Activated CD4-positive, alpha-beta T cell treated with anti-CD3 and anti-CD28 coated beads, Interleukin-2, amount 10 ng/mL, durations not matched to agents 7 days and 5 days (primary cell): ENCODE measurements around the gene GPR137C. TPM values are rescaled to one million over a fixed set of nuclear protein-coding genes. Genes with fewer than 3 reads are reported as not detected.
A peak's percentile ranks its signal among the peaks of the same experiment; 100 is the strongest.

Experiments
- CTCF ChIA-PET: fragments of 350-600 bp; sonication (Branson Sonifier 250); formaldehyde crosslinking; loops from one replicate; lab custom pipeline; 2021; ENCODE audit warnings: antibody characterized with exemption; lab: Charles Lee
- POLR2A ChIA-PET: fragments of 350-600 bp; sonication (Branson Sonifier 250); formaldehyde crosslinking; loops from one replicate; lab custom pipeline; 2021; ENCODE audit warnings: antibody characterized with exemption; lab: Charles Lee
- DNase-seq: peaks from one replicate; pipeline ENCODE4 v3.0.0-alpha.2; 2020
- H3K27ac Mint-ChIP-seq: one replicate; pipeline ENCODE4 v1.8.0; 2021; ENCODE audit warnings: mild to moderate bottlenecking, moderate library complexity, mixed read lengths
- H3K27me3 Mint-ChIP-seq: one replicate; pipeline ENCODE4 v1.8.0; 2021; ENCODE audit warnings: mixed read lengths
- H3K36me3 Mint-ChIP-seq: one replicate; pipeline ENCODE4 v1.8.0; 2021; ENCODE audit warnings: low read depth, mixed read lengths
- H3K4me1 Mint-ChIP-seq: one replicate; pipeline ENCODE4 v1.8.0; 2021; ENCODE audit warnings: mixed read lengths
- H3K4me3 Mint-ChIP-seq: one replicate; pipeline ENCODE4 v1.8.0; 2021; ENCODE audit warnings: mild to moderate bottlenecking, moderate library complexity, mixed read lengths
- H3K9me3 Mint-ChIP-seq: one replicate; pipeline ENCODE4 v1.8.0; 2021; ENCODE audit warnings: mixed read lengths
- total RNA-seq, 2 experiments: library from RNA; stranded (reverse); gene quantifications; one replicate each; pipeline ENCODE4 v1.2.3, GENCODE V29; 2021

GPR137C gene, protein sequence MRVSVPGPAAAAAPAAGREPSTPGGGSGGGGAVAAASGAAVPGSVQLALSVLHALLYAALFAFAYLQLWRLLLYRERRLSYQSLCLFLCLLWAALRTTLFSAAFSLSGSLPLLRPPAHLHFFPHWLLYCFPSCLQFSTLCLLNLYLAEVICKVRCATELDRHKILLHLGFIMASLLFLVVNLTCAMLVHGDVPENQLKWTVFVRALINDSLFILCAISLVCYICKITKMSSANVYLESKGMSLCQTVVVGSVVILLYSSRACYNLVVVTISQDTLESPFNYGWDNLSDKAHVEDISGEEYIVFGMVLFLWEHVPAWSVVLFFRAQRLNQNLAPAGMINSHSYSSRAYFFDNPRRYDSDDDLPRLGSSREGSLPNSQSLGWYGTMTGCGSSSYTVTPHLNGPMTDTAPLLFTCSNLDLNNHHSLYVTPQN
- total RNA-seq: 1 to 10 TPM in 1 of 2 experiments, under 1 TPM in 1; 0.60 to 1.2 TPM

DNA sequence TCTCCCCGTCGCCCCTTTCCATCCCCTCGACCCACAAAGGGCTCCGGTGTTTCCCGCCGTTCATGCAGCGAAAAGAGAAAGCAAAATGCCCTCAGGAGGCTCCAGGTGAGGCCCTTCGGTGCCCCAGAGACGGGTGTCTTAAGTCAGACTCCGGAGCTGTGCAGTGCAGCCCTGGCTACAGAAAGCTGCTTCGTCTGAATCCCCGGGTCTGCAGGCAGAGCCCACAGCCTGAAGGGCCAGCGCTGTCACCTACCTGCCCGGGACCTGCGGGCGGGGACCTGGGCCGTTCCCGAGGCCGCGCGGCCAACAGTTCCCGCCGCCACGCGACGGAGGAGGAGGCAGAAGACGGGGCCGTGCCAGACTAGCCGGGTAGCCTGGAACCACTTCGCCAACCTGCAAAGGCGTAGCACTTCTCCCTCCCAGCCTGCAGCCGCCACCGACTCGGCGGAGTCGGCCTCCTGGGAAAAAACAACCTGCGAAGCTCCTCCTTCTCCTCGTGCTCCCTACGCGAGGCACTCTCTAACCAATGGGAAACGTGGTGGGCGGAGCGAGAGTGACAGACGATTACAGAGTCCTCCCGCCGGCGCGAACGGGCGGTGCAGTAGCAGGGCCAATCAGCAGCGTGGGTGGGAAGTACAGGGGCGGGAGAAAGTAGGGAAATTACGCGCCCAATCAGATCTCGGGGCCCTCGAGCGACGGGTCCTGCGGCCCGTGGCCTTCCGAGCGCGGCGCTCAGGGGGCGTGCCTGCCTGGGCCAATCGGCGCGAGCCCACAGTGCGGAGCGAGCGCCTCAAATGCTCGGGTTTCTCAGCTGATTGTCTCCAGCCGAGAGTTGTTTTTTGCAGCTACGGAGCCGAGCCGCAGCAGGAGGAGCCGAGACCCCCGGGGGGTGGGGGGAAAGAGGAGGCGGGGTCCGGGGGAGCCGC lies at the start of gene GPR137C, which contains the start of gene TXNDC16:
Gene GPR137C (plus strand): TSS at position 774 of the 926 bp plus-strand sequence. CDS start 312 bp downstream, outside the sequence.
Gene TXNDC16 (minus strand): TSS at position 443 of the 926 bp plus-strand sequence. CDS start 8,948 bp downstream, outside the sequence.
- peaks cover 21% of the 10 kb centered on the region for H3K27me3 Mint-ChIP-seq
- peaks cover 35% of the 10 kb centered on the region for H3K4me1 Mint-ChIP-seq
- peaks cover 7% of the 10 kb centered on the region for H3K36me3 Mint-ChIP-seq
- no peaks in the 10 kb centered on the region for H3K9me3 Mint-ChIP-seq
- DNase-seq: peak; percentile 100
- H3K27ac Mint-ChIP-seq: peak within 1 kb of the TSS; percentile 93
- ChIA-PET POLR2A (interaction anchor here (0.7 kb wide), 2 partner anchors 26 to 600 kb away, joined by 3 read pairs; no protein-coding TSS in a partner anchor), CTCF (interaction anchor here (0.6 to 1.6 kb wide), 5 partner anchors 9 to 147 kb away, joined by 3 to 5 read pairs (median 3); no protein-coding TSS in a partner anchor)
- peak within 1 kb of the TSS; percentile 90 for H3K4me3 Mint-ChIP-seq

DNA sequence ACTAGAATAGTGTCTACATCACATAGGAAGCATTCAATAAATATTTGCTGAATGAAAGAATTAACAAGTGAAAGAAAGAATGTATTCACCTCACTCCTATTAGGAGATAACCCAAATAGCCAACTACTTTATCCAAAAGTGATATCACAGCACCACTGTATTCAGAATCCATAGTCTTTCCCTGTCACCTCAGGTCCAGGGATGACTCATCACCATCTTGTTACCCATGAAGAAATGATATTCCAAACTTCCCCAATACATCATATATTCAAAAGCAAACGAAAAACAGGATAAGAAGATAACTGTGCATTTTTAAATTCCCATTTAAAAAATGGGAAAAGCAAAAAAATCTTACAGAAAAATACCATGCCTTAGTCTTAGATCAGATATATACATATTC lies 39.4 kb upstream of the GPR137C start:
- H3K27ac Mint-ChIP-seq: no peak overlapping the region
- no peaks in the 10 kb centered on the region for H3K27me3 Mint-ChIP-seq
- H3K36me3 Mint-ChIP-seq: peaks cover 10% of the 10 kb centered on the region
- no peak overlapping the region for H3K4me3 Mint-ChIP-seq
- CTCF ChIA-PET: no interaction called here
- POLR2A ChIA-PET: no interaction called here
- H3K4me1 Mint-ChIP-seq: no peaks in the 10 kb centered on the region
- DNase-seq: no peak
- no peaks in the 10 kb centered on the region for H3K9me3 Mint-ChIP-seq

DNA sequence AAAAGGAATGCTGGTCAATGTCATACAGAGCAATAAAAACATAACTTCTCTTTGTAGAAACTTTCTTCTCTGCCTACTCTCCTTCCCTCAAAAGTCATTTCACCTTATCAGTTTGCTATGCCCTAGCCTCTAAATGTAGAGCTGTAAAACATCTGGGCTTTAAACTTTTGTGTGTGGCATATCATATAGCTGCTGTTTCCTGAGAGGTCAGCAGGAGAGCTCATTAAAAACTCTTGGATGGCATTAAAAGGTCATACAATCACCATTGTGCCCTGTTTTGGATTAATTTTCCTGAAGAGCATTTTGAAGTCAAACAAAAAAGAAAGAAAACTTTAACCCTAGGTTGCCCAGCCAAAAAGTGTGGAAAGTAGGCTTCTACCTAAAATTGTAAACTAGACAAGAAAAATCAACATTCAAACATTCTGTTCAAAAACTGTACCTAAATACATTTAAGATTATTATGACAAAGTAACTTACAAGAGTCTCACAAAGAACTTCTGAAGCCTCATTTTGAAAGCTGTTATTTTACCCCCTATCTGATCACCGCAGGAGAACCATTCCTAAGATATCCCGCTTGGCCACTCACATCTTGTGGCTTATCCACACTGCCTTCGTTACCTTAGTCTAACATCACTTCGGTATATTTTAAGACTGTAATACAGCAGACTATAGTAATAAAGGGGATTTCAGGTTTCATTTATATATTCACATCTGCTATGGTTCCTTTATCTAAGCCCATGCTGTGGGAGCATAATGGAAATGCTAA lies 38.4 kb upstream of the GPR137C start:
- H3K36me3 Mint-ChIP-seq: peaks cover 2% of the 10 kb centered on the region
- no peak for DNase-seq
- H3K9me3 Mint-ChIP-seq: no peaks in the 10 kb centered on the region
- ChIA-PET CTCF (no interaction called here), POLR2A (no interaction called here)
- H3K27ac Mint-ChIP-seq: no peak overlapping the region
- no peaks in the 10 kb centered on the region for H3K27me3 Mint-ChIP-seq
- no peak overlapping the region for H3K4me3 Mint-ChIP-seq
- no peaks in the 10 kb centered on the region for H3K4me1 Mint-ChIP-seq

DNA sequence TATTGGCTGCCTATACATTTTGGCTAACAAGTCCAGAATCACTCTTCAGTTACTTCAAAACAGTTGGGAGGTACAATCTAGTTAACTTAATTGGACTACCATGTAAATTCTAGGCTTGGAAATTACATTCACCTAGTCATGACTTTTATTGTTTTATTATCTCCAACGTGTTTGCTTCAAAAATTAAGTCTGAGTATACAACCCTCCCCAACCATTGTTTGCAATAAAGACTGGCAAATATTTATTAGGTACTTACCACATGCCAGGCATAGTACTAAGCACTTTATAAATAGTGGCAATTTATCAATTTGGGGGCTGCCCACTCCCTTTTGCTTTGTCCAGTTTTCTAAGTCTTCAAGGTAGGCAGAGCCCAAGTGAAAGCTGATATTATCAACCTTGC lies 30.6 kb upstream of the GPR137C start:
- no peak overlapping the region for H3K4me3 Mint-ChIP-seq
- H3K9me3 Mint-ChIP-seq: no peaks in the 10 kb centered on the region
- H3K27ac Mint-ChIP-seq: no peak overlapping the region
- no peak for DNase-seq
- no peaks in the 10 kb centered on the region for H3K27me3 Mint-ChIP-seq
- peaks cover 4% of the 10 kb centered on the region for H3K36me3 Mint-ChIP-seq
- POLR2A ChIA-PET: no interaction called here
- CTCF ChIA-PET: no interaction called here
- no peaks in the 10 kb centered on the region for H3K4me1 Mint-ChIP-seq

DNA sequence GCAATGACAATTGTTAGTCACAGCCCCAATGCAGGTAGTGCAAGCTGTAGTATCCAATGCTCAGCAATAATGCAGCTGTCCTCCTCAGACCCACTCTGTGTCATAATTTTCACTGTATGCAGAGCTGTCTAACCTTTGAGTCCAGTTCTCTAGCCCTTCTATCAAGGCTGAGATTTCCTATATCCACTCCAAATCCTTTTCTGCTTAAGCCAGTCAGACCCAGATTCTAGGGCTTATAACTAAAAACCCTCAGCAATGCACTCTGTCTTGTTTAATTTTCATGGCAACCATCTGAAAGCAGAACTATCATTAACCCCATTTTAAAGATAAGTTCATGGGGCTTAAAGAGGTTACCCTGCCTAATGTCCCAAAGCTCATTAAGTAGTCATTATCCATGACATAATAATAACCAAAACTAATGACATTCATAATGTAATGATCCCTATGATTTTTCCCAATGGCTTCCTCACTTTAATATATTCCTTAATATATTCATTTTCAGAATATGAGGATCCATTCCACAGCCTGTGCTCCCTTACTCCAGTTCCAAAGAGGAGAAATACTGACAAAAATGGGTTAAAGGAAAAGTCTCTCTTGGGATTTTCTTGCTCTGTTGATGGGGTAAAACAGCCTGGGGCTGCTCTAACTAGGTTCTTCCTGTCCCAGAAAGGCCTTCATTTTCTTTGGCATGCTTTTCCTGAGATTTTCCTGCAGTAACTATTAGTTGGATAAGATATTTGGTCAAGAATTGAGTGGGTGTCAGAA lies 29.9 kb upstream of the GPR137C start:
- H3K4me3 Mint-ChIP-seq: no peak overlapping the region
- CTCF ChIA-PET: no interaction called here
- no peak overlapping the region for H3K27ac Mint-ChIP-seq
- no peak for DNase-seq
- no peaks in the 10 kb centered on the region for H3K27me3 Mint-ChIP-seq
- H3K9me3 Mint-ChIP-seq: no peaks in the 10 kb centered on the region
- no peaks in the 10 kb centered on the region for H3K4me1 Mint-ChIP-seq
- POLR2A ChIA-PET: no interaction called here
- peaks cover 7% of the 10 kb centered on the region for H3K36me3 Mint-ChIP-seq

DNA sequence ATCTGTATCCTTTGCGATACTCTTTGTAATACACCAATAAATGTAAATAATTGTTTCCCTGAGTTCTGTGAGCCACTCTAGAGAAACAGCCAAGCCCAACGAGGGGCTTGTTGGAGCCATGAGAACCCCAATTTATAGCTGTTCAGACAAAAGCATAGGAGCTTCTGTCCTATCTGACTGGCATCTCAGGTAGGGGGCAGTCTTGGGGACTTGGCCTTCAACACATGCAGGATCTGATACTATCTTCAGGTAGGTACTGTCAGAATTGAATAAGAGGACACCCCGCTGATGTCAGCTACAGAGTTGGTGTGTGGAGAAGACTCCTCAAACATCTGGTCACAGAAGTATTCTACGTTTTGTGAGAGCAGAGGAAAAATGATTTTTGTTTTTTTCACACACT lies 25.6 kb upstream of the GPR137C start:
- ChIA-PET CTCF (interaction anchor here (0.6 to 1.0 kb wide), 3 partner anchors 16 to 30 kb away, joined by 3 read pairs; partner anchors contain the start of gene TXNDC16), POLR2A (no interaction called here)
- Mint-ChIP-seq H3K27ac (no peak overlapping the region), H3K4me3 (no peak overlapping the region), H3K9me3 (no peaks in the 10 kb centered on the region), H3K27me3 (no peaks in the 10 kb centered on the region), H3K36me3 (peaks cover 17% of the 10 kb centered on the region), H3K4me1 (no peaks in the 10 kb centered on the region)
- no peak for DNase-seq

DNA sequence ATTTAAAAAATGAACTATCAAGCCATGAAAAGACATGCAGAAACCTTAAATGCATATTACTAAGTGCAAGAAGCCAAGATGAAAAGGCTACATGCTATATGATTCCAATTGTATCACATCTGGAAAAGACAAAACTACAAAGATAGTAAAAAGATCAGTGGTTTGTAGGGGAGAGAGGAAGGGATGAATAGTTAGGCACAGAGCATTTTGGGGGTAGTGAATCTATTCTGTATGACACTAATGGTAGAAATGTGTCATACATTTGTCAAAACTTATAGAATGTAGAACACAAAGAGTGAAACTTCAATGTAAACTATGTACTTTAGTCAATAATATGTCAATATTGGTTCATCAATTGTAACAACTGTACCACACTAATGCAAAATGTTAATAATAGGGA lies 21.2 kb upstream of the GPR137C start:
- no peaks in the 10 kb centered on the region for H3K9me3 Mint-ChIP-seq
- ChIA-PET POLR2A (no interaction called here), CTCF (no interaction called here)

DNA sequence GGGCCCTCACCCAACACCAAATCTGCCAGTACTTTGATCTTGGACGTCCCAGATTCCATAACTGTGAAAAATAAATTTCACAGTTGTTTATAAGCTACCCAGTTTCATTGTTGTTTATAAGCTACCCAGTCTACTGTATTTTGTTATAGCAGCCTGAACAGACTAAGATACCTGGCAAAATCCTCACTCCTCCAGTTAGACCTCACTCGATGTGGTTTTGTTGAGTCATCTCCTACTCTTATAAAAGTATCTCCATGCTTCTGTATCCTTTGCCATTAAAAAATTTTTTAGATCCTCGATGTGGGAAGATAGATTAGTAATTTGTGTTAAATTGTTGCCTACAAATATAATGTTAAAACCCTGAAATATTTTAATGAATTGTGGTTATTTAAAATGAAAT lies 16.4 kb upstream of the GPR137C start:
- Mint-ChIP-seq H3K27ac (no peak overlapping the region), H3K4me3 (no peak overlapping the region), H3K36me3 (peaks cover 58% of the 10 kb centered on the region), H3K9me3 (no peaks in the 10 kb centered on the region), H3K4me1 (peaks cover 13% of the 10 kb centered on the region), H3K27me3 (no peaks in the 10 kb centered on the region)
- POLR2A ChIA-PET: no interaction called here
- no peak for DNase-seq
- CTCF ChIA-PET: interaction anchor here (0.8 to 1.5 kb wide), 3 partner anchors 10 to 27 kb away, joined by 3 to 6 read pairs (median 3); no protein-coding TSS in a partner anchor

More for the DNA sequence above, 21.2 kb upstream of the GPR137C start:
- Mint-ChIP-seq H3K4me1 (no peaks in the 10 kb centered on the region), H3K27ac (no peak overlapping the region), H3K36me3 (peaks cover 38% of the 10 kb centered on the region), H3K27me3 (no peaks in the 10 kb centered on the region), H3K4me3 (no peak overlapping the region)
- no peak for DNase-seq

DNA sequence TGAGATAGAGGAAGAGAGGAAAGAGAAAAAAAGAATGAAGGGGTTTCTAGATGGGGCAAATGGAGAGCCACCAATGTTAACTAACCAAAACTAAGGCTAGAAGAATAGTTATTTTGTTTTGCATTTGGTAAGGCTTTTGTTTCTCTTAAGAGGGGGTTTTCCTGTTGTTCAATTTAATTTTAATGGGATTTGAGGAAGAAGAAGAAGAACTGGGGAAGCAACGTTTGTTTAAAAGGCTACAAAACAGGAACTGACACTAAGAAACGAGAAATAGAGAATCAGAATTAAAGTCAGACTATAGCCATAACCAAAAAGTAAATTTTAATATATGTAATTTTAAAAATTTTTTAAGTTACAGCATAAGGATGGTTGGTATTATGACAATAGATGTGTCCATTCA lies 14.0 kb upstream of the GPR137C start:
- Mint-ChIP-seq H3K27ac (no peak overlapping the region), H3K4me3 (no peak overlapping the region), H3K4me1 (peaks cover 13% of the 10 kb centered on the region), H3K36me3 (peaks cover 58% of the 10 kb centered on the region), H3K27me3 (no peaks in the 10 kb centered on the region), H3K9me3 (no peaks in the 10 kb centered on the region)
- ChIA-PET CTCF (no interaction called here), POLR2A (no interaction called here)
- no peak for DNase-seq

DNA sequence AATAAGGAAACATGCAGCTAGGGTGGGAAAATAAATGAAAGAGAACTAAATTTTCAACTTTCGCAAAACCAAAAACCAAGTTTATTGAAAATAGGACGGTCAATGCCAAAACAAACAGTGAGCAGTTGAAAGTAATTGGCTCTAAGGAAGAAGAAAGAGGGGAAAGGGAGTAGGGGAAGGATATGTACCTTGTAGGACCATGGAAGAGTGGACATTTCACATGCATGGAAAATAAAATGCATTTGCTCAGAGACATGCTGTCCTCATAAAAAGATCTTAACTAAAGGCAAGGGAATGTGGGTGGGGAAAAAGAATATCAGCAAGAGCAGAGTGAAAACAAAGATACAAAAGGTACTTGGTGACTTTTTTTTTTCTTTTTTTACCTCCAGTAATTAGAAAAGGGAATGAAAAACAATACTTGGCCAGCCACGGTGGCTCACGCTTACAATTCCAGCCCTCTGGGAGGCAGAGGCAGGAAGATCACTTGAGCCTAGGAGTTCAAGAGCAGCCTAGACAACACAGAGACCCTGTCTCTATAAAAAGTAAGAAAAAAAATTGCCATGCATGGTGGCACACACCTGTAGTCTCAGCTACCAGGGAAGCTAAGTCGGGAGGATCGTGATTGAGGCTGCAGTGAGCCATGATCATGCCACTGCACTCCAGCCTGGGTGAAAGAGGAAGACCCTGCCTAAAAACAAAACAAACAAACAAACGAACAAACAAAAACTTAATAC lies 6.9 kb upstream of the GPR137C start:
- Mint-ChIP-seq H3K27me3 (no peaks in the 10 kb centered on the region), H3K4me1 (peaks cover 13% of the 10 kb centered on the region), H3K4me3 (no peak overlapping the region), H3K27ac (no peak overlapping the region), H3K36me3 (peaks cover 21% of the 10 kb centered on the region), H3K9me3 (no peaks in the 10 kb centered on the region)
- no peak for DNase-seq
- POLR2A ChIA-PET: no interaction called here
- CTCF ChIA-PET: interaction anchor here (1.9 kb wide), 1 partner anchor 9 kb away, joined by 6 read pairs; no protein-coding TSS in a partner anchor

DNA sequence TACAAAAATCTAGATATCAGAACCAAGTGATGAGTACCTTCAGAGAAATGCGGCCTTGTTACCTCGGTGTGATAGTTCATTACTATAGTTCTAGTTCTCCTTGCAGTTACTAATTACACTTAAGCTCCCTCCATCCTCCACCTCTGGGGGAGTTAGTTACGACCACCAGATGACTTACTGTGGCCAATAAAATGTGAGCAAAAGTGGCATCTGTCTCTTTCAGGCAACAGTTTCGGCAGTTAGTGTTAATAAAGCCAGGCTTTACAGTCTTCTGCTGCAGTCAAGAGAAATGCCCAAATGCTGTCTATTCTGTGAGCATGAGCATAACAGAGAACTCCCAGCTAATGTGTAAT lies 6.3 kb upstream of the GPR137C start:
- POLR2A ChIA-PET: no interaction called here
- H3K27ac Mint-ChIP-seq: no peak overlapping the region
- H3K9me3 Mint-ChIP-seq: no peaks in the 10 kb centered on the region
- H3K36me3 Mint-ChIP-seq: peaks cover 16% of the 10 kb centered on the region
- H3K4me1 Mint-ChIP-seq: peaks cover 18% of the 10 kb centered on the region
- no peak overlapping the region for H3K4me3 Mint-ChIP-seq
- no peaks in the 10 kb centered on the region for H3K27me3 Mint-ChIP-seq
- CTCF ChIA-PET: interaction anchor here (1.9 kb wide), 1 partner anchor 10 kb away, joined by 6 read pairs; no protein-coding TSS in a partner anchor
- no peak for DNase-seq
